ENCODE results near the gene APOBEC3A.

DNA sequence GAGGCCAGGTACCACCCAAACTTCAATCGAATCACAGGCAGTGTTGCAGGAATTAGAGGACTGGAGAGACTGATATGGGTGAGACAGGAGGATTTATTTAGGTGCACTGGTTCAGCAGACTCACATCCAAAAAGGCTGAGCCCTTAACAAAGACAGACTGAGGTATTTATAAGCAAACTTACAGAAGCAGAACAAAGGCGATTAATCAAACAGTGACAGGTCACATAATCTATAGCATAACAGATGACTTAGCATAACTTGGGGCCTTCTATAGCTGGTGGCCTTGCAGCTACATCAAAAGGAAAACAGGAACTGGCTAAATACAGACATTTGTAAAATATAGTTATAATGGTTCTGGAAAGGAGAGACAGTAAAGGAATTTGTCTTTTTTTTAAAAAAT lies 26.8 kb downstream of the APOBEC3A start:
- TF ChIP-seq CTCF (IDR thresholded peaks at IDR 0.05), result no peak
- TF ChIP-seq POLR2A (IDR thresholded peaks at IDR 0.05), result no peak
- no peak for TF ChIP-seq POLR2AphosphoS5 (IDR thresholded peaks at IDR 0.05; ENCODE audit: insufficient read depth in 1 of 2, low read depth in 1 of 2)

All from vagina (tissue), 2 donors.